ENCODE results near the gene SLMAP. TPM values are rescaled to one million over a fixed set of nuclear protein-coding genes. Genes with fewer than 3 reads are reported as not detected.

The SLMAP gene
- total and polyA plus RNA-seq, 2 of the 13 experiments (the other 11 are each of a cell fraction or from before 2014, with no cell fraction given): 24.0 to 48.3 TPM

DNA sequence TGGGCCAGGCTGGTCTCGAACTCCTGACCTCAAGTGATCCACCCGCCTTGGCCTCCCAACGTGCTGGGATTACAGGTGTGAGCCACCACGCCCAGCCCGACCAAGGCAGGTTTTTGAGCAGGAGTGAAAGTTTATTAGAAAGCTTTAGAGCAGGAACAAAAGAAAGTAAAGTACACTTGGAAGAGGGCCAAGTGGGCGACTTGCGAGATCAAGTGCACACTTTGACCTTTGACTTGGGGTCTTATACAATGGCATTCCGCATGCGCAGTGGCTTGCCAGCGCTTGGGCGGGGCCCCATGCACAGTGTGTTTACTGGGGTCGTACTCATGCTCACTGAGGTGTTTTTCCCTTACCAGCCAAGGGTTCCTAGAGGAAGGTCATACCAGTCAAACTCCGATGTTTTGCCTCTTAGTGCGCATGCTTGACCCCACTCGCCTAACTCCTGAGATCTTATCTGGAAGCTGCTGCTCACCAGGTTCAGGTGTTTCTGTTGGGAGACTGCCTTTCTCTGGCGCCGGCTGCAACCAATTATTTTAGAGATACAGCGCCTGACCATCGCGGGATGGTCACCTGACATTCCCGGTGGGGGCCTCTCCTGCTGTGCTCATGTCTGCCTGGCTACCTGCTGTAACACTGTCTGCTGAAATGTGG, 205.2 kb downstream of the SLMAP start (continued):
- TF ChIP-seq NR2C2 (CRISPR knock-in tag; IDR thresholded peaks at IDR 0.05; ENCODE audit: borderline replicate concordance) (peak; percentile 95), MED13 (CRISPR knock-in tag; IDR thresholded peaks at IDR 0.05) (peak; percentile 68; the same call in 1 of the 2 replicates), SOX13 (IDR thresholded peaks at IDR 0.05) (peak; percentile 93), SOX13 (CRISPR knock-in tag; conservative IDR thresholded peaks at IDR 0.05 in 1 of 2, IDR thresholded peaks at IDR 0.05 in 1 of 2) (peak in 1 of 2 experiments; percentile 99; a peak in 2 of 4 replicates), ZNF317 (CRISPR knock-in tag; IDR thresholded peaks at IDR 0.05) (0 out of 2 replicates have a peak, but pooled peaks have one; percentile 52), ZNF619 (CRISPR knock-in tag; IDR thresholded peaks at IDR 0.05) (0 out of 2 replicates have a peak, but pooled peaks have one; percentile 68)
- TF ChIP-seq, protein P1, sequence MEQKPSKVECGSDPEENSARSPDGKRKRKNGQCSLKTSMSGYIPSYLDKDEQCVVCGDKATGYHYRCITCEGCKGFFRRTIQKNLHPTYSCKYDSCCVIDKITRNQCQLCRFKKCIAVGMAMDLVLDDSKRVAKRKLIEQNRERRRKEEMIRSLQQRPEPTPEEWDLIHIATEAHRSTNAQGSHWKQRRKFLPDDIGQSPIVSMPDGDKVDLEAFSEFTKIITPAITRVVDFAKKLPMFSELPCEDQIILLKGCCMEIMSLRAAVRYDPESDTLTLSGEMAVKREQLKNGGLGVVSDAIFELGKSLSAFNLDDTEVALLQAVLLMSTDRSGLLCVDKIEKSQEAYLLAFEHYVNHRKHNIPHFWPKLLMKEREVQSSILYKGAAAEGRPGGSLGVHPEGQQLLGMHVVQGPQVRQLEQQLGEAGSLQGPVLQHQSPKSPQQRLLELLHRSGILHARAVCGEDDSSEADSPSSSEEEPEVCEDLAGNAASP (CRISPR knock-in tag; IDR thresholded peaks at IDR 0.05; ENCODE audit: borderline replicate concordance): peak; percentile 92
- TF ChIP-seq, protein P2, sequence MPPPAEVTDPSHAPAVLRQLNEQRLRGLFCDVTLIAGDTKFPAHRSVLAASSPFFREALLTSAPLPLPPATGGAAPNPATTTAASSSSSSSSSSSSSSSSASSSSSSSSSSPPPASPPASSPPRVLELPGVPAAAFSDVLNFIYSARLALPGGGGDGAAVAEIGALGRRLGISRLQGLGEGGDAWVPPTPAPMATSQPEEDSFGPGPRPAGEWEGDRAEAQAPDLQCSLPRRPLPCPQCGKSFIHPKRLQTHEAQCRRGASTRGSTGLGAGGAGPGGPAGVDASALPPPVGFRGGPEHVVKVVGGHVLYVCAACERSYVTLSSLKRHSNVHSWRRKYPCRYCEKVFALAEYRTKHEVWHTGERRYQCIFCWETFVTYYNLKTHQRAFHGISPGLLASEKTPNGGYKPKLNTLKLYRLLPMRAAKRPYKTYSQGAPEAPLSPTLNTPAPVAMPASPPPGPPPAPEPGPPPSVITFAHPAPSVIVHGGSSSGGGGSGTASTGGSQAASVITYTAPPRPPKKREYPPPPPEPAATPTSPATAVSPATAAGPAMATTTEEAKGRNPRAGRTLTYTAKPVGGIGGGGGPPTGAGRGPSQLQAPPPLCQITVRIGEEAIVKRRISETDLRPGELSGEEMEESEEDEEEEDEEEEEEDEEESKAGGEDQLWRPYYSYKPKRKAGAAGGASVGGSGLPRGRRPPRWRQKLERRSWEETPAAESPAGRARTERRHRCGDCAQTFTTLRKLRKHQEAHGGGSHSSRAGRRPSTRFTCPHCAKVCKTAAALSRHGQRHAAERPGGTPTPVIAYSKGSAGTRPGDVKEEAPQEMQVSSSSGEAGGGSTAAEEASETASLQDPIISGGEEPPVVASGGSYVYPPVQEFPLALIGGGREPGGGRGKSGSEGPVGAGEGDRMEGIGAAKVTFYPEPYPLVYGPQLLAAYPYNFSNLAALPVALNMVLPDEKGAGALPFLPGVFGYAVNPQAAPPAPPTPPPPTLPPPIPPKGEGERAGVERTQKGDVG (CRISPR knock-in tag; IDR thresholded peaks at IDR 0.05; ENCODE audit: borderline replicate concordance): peak; percentile 93; the same call in 1 of the 2 replicates
- TF ChIP-seq, protein P3, sequence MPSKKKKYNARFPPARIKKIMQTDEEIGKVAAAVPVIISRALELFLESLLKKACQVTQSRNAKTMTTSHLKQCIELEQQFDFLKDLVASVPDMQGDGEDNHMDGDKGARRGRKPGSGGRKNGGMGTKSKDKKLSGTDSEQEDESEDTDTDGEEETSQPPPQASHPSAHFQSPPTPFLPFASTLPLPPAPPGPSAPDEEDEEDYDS (CRISPR knock-in tag; IDR thresholded peaks at IDR 0.05): peak; percentile 44; the same call in 1 of the 2 replicates
